NCI-H2196 treated with DMSO at 0.1 percent for 48 hours (cell line): ENCODE data around the gene CTNNA3.

Source experiments
- DNase-seq: peaks from one replicate; lab custom pipeline; 2025; ENCODE audit not compliant: unreplicated experiment; lab: John Stamatoyannopoulos, UW

The CTNNA3 gene

DNA sequence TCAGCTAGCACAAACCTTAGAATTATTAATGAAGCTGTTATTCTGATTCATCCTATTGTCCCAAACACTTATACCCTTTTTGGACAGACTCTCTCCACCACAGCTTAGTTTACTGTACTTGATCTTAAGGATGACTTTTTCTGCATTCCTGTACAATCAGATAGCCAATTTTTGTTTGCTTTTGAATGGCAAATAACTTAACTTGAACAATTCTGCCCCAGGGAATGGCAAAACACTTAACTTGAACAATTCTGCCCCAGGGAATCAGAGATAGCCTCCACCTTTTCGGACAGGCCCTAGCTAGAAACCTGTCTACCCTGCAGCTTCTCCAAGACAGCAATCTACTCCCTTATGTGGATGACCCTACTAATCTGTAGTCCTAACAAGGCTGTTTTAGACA is 1438.2 kb downstream of the CTNNA3 start:
- DNase-seq, result no peak

DNA sequence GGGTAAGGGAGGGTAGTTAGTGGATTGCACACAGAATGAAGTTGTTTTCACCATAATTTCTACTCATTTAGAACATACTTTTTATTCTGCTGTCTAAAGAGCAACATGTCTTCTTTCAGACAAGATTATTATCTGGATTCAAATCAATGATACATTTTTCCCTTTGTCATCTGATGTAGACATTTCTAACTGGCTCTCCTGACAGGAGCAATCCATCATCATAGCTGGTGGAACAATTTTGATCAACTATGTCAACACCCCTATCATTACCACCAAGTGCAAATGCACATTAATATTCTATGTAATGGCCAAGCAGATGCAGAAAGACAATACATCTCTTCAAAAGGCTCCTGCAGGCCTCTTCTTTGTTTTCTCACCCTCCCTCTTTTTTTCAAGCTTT is 1443.0 kb downstream of the CTNNA3 start:
- DNase-seq, result no peak

DNA sequence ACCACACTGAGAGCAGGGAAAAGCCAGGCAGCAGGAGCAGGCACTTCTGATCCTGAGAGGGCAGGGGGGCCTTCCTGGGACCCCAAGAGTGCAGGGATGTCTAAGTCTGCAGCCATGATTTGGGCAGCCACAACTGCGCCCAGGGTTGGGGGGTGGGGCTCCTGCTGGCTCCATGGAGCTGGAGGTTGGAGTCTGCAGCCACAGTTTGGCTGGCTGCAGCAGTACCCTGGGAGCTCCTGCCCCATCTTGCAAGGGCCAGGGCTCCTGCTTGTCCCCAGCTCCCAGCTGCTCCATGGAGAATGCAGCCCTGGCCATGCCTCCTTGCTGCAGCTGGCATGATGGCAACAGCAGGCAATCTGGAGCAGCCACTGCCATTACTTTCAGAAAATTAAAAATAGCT is 1449.8 kb downstream of the CTNNA3 start:
- DNase-seq, result no peak

DNA sequence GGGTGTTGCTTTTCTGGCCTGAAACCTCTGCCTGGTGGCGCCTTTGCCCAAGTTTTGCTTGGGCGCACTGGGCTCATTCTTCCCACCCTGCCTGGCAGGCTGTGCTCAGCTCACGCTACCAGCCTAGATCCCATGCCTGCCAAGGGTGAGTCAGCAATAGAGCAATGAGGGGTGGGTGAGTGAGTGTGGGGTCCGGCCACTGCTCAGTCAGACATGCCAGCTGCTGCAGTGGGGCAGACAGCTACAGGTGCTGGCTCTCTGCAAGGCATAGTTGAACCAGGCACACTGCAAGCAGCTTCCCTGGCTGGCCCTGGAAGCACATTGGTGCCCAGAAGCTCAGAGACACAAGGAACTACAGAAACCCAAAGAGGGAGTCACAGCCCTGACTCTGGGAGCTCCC is 1451.0 kb downstream of the CTNNA3 start:
- no peak for DNase-seq

DNA sequence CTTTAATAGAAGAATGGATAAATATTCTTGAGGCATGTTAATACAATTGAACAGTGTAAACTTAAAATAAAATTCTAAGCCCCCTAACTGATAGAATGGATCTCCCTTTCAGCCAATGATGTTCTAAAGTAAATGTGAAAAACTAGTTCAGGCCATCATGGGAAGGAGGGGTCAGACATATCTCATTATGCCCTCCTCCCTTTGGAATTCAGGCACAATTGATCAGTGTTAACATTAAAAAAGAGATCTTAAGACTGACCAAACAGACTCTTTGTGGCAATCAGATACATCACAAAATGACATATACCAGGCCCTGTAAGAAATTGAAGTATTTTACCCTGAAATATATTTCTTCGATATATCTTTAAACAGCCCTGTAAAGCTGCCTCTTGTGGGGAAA is 1453.1 kb downstream of the CTNNA3 start:
- DNase-seq, result no peak

DNA sequence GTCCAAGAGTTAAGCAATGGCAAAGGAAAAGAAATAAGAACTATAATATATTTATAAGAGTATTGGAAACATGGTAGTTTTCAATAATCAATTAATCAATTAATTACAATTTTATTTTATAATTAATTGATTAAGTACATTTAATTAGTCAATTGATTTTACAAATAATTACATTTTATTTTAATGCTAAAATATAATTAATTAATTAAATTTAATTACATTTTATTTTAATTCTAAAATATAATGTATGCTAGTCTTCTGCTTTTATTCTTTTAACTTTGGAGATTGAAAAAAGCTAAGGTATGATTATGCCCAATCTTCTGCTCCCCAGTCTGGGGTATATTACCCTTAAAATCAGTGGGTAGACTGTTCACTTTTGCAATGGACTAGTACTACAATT is 1456.9 kb downstream of the CTNNA3 start:
- no peak for DNase-seq

DNA sequence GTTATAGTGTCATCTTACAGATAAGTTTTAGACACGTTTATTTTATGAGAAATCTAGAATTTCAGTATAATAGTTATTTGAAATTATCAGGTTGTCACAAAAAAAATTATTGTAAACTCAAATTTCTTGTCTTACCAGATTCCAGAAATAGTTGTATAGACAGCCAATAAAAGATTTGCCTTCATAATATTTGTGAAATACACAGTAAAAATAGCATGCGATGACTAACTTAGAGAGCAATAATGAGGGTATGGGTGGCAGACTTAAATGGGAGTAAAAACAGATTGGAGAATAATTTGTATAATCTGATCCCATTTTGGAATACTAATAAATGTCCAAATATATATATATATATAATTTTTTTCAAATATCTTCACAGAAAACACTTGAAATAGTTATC is 1457.7 kb downstream of the CTNNA3 start:
- no peak for DNase-seq

DNA sequence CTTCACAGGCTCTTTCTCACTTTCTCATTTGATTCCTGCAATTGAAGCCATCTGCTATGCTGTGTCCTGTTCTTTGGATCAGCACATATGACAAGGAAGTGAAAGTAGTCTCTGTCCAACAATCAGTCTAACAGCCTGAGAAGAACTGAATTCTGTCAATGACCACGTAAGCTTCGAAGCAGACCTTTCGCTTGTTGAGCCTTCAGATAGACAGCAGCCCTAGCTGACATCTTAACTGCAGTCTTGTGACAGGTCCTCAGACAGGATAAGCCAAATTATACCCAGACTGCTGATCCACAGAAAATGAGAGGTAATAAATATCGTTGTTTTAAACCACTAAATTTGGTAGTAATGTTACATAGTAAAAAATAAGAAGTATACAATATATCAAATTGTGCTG is 1461.1 kb downstream of the CTNNA3 start:
- no peak for DNase-seq

DNA sequence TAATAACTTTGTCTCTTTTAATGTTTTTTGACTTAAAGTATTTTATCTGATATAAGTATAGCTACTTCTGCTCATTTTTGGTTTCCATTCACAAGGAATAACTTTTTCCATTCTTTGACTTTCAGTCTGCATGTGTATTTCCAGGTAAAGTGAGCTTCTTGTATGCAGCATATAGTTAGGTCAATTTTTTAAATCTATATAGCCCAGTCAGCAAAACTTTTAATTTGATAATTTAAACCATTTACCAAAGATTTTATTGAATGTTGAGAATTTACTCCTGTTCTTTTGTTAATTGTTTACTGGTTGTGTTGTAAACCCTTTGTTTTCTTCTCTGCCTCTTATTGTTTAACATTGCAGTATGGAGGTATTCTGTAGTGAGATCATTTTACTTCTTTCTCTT is 1467.1 kb downstream of the CTNNA3 start:
- DNase-seq, result no peak

DNA sequence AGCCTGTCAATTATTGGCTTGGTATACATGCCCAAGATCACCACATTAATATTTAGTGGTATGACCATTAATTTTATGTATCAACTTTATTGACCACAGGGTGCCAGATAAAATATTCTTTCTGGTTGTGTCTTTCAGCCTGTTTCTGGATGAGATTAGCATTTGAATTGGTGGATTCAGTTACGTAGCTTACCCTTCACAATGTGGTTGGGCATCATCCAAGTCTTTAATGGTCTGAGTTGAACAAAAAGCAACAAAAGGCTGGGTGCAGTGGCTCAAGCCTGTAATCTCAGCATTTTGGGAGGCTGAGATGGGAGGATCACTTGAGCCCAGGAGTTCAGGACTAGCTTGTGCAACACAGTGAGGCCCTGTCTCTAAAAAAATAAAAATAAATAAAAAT is 1472.3 kb downstream of the CTNNA3 start:
- DNase-seq, result no peak

DNA sequence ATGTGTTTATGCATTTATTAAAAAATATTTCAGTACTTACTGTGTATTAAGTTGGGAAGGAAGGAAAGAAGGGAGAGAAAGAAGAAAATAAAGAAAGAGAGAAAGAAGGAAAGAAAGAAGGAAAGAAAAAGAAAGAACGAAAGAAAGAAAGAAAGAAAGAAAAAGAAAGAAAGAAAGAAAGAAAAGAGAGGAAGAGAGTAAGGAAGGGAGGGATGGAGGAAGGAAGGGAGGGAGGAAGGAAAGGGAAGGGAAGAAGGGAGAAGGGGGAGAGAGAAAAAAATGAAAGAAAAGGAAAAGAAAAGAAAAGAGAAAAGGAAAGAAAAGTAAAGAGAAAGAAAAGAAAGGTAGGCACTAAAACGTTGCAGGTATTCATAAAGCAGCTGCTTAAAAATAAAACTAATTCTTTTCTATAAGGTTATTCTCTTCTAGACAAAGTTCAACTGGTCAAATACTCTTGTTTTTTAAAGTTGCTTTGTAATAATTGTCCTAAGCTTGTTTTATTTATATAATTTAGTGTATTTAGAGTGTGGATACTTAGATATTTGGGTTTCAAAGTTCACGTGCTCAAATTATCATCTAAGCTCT is 1473.4 kb downstream of the CTNNA3 start:
- no peak for DNase-seq

DNA sequence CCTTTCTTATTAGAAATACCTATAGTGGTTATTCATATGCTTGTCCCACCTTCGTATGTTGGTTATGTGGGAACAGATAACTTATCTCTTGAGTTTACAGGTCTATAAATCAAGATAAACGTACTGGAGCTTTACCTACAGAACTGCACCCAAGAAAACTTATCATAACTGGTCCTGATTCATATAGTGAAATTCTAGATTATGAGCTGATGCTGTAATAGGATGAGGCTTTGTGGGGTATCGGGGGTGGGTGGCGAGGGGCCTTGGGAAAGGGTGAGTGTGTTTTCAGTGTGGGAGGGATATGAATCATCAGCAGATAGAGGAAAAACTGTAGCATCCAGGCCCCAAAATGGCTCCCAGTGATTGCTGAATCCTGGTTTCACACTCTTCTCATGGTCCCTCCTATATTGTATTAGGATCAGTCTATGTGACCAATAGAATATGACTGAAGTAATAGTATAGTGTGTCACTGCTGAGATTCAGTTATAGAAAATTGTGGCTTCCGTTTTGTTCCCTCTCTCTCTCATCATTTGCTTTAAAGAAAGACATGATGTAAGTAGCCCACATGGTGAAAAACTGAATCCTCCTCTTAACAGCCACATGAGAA is 1476.9 kb downstream of the CTNNA3 start:
- DNase-seq, result no peak

DNA sequence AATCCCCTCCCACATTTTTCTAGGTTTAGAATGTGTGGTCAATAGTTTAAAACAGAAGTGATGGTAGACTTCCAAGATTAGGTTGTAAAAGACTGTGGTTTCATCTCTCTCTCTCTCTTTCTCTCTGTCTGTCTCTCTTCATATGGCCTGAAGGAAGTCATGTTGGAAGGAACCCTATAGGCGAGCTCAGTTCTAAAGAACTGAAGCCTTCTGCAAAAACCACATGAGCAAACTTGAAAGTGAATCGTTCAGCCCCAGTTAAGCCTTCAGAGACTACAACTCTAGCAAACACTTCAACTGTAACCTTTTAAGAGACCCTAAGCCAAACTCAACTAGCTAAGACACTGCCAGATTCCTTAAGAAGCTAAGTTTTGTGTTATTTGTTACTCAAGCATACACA is 1477.7 kb downstream of the CTNNA3 start:
- no peak for DNase-seq

DNA sequence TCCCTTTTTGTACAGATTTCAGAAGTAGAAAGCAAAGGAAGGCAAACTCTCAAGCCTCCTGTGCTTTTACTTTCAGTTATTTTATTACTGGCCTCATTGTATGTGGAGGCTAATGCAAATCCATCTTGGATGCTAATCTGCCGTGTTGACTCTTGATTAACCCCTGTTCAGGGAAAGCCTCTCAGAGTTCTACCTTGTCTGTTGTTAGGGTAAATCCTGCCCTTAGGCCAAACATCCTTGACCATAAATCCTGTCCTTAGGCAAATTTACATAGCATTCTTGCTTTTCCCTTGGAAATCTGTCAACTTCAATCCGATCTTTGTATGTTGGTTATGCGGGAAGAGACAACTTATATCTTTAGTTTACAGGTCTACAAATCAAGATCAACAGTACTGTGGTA is 1480.1 kb downstream of the CTNNA3 start:
- DNase-seq, result no peak

DNA sequence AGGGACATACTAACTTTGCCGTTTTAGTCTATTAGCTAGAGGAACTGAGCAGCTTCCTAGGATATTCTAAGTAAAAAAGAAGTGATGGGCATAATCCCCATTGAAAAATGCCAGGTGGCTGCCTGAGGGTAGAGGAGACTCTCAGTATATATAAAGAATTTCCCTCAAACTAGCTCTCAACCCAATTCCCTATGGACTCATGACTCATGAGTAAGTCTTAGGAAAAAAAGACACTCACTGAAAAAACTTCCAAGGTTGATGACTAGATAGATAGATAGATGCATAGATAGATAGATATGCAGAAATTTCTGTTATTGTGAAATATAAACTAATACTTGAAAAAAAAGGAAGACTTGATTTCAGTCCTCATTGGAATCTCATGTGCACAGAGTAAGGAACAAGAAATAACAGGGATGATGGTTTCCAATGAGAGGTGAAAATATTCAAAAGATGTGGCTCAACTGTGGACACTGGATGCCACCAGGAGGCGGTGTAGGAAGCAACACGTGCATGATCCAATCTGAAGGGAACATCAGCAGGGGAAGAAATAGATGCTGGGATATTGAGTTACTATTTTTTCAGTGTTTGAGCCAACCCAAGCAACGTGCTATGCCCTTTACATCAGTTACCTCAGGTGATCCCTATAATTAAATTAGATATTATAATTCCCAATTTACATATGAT is 1481.1 kb downstream of the CTNNA3 start:
- DNase-seq, result no peak

DNA sequence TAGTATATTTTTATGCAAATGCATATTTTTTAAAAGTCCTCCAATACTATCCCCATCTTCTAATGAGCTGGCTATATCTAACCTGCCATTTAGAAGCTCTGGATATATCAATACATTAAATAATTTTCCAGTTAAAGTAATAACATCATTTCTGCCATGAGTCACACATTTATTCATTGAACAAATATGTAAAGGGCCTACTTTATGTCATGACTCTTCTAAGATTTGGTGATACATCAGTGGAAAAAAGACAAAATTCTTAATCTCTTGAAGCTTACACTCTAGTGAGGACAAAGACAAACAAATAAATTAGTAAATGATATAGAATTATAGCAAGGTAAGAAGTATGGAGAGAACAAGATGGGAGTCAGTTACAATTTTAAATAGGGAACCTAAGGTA is 1487.0 kb downstream of the CTNNA3 start:
- no peak for DNase-seq

DNA sequence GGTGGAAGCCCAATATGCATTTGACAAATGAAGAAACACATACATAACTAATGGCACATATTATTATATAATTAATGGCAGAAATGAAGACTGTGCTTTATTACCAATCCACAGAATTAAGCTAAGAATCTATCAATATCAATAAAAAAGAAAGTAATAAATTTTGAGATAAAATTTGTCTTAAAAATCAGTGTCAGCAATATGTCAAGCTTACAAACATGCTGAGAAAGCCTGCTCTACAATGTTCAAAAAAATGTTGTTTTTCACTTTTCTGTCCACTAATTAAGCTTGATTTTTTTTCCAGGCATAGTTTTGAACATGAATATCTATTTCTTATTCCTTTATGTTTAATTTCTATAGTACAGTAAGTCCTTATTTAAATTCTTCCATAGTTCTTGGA is 1491.2 kb downstream of the CTNNA3 start:
- DNase-seq, result no peak

DNA sequence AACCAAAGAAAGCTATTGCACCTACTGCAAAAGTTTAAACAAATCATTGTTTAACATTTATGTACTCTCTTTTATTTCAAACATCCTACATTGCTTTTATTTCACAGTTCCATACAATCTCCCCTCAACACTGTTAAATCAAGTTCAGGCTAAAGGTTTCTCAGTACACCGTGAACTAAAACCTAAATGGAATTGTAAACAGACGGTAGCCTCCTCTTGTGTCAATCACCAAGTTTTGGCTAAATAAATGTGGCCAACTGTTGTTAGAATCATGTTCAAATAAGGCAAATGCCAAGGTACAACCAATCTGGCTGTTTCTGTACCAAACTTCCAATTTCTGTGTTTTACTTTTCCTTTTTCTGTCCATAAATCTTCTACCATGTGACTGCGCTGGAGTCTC is 1493.9 kb downstream of the CTNNA3 start:
- DNase-seq, result no peak

DNA sequence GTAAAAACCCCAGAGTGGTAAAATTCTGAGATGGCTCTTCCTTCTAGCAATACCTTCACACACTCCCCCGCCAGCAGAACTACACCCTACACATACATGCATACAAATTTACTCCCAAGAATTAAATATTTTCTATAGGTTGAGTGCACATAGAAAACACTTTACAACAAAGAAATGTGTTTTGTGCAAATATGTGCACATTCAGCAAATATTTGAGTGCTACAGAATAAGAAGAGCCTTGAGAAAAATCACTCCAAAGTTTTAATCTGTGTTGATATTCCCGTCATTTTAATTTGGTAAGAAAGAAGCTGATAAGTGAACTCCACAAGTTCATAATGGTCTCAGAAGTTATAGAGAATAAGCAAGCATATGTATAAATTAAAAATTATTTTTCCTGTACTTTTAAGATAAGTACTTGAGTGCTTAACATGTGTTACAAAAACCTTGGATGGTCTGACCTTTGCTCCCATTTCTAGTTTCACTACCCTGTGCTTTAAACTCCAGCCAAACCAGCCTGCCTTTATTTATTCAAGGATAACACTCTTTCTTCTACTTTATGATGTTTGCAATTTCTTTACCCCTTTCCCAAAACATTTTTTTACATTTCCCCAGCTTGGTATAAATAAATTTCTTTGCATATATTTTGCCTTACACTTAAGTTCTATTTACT is 1503.7 kb downstream of the CTNNA3 start:
- no peak for DNase-seq

DNA sequence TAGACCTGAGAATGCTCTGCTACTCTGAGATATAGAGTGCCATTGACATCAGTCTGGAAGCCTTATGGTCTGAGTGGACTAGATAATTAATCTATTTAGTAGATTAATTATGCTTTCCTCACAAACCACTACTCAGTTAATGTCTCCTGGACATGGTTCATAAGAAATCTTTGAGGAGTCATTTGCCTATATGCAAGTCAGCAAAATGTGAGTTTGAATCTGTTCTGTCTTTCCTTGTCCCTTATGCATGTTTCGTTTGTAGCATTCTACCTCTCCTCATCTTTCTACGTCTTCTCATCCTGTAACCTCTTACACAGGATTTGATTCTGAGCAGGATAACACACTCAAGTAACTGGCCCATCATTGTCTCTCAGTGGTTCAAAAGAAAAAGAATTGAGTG is 1505.6 kb downstream of the CTNNA3 start:
- DNase-seq, result no peak

DNA sequence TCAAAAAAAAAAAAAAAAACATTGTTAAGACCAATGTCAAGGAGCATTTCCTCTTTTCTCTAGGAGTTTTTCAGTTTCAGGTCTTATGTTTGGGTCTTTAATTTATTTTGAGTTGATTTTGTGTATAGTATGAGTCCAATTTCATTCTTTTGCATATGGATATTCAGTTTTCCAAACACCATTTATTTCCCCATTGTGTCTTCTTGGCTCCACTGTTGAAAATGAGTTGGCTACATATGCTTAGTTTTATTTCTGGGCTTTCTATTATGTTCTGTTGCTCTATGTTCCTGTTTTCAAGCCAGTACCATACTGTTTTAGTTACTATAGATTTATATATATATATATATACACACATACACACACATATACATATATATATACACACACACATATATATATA is 1506.7 kb downstream of the CTNNA3 start:
- DNase-seq, result no peak

DNA sequence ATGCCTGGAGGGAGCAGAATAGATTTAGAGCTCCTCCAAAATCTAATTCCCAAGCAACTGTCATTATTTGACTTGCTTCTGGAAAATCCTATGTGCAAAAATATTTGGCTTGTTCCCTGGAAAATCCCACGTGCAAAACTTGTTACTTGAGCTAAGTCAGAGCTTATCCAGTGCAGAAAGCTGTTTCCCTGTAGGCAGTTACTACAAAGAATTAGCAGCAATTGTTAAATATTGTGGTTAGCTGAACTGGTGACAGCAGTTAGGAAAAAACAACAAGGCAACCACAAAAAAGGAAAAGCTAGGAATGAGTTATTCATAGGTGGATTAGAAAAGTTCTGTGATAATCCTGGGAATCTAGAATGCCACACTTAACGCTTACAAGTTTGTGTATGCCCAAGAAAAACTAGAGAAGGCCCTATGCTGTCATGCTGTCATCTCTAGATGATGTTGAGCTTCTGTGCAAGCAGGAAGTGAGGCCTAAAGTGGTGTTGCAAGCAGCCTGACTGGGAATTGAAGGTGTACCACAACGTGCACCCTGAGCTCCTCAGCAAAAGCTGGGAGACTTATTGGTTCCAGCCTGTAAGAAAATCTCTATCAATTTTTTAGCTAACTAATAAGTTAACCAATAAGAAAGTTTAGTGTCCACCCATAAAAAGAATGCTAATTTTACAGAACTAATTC is 1508.8 kb downstream of the CTNNA3 start:
- no peak for DNase-seq
